Measurements from ENCODE around the gene TRMT6. TPM values are rescaled to one million over a fixed set of nuclear protein-coding genes. Genes with fewer than 3 reads are reported as not detected.

The TRMT6 gene
- total RNA-seq, 1 donor from 2014 or later = 11.9 TPM

DNA sequence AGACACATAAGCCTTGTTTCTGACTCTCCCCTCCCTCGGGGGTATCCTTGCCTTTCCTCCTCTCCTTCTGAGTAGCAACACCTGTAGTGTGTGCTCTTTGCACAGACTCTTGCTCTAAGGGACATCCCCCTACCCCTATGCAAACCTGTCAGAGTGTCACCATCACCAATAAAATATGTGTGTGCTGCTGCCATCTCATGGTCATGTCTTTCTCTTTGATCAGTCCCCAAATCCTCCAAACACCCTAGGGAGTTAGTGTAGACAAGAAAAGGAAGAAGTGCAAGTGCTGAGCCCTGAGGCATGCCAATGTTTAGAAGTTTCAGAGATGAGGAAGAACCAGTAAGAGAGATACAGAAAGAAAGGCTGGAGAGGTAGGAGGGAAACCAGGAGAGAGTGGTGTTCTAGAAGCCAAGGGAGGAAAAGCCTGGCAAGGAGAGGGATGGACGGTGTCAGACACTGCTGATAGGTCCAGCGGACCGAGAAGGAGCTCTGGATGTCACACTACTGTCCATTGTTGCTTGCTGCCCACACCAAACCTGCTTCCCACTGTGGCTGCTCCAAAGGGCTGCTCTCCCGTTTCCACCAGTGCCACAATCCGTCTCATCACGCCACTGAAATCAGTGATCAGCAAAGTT, 16.4 kb downstream of the TRMT6 start:
- TF ChIP-seq, protein P1, sequence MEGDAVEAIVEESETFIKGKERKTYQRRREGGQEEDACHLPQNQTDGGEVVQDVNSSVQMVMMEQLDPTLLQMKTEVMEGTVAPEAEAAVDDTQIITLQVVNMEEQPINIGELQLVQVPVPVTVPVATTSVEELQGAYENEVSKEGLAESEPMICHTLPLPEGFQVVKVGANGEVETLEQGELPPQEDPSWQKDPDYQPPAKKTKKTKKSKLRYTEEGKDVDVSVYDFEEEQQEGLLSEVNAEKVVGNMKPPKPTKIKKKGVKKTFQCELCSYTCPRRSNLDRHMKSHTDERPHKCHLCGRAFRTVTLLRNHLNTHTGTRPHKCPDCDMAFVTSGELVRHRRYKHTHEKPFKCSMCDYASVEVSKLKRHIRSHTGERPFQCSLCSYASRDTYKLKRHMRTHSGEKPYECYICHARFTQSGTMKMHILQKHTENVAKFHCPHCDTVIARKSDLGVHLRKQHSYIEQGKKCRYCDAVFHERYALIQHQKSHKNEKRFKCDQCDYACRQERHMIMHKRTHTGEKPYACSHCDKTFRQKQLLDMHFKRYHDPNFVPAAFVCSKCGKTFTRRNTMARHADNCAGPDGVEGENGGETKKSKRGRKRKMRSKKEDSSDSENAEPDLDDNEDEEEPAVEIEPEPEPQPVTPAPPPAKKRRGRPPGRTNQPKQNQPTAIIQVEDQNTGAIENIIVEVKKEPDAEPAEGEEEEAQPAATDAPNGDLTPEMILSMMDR (conservative IDR thresholded peaks at IDR 0.05) = no peak
- Mint-ChIP-seq H3K9me3 (no peaks in the 10 kb centered on the region), H3K27me3 (peaks cover 32% of the 10 kb centered on the region), H3K4me1 (ENCODE audit: unreplicated experiment) (no peaks in the 10 kb centered on the region), H3K4me3 (no peak overlapping the region), H3K36me3 (no peaks in the 10 kb centered on the region), H3K27ac (no peak overlapping the region)
- no peak for DNase-seq (ENCODE audit: extremely low spot score, unreplicated experiment)

DNA sequence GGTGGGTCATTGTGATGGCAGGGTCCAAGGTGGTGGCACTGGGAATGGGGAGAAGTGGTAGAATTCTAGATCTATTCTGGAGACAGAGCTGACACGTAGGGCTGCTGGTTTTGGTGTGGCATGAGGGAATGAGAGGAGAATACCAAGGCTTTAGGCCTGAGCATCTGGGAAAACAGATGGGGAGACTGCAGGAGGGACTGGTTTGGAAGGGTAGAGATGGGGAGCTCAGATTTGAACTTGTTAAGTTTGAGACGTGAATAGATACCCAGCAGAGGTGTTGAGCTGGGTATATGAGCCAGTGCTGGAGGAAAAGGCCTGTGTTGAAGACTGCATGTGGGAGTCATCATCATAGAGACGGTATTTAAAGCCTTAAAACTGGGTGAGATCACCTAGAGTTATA, 17.5 kb downstream of the TRMT6 start:
- TF ChIP-seq, protein P1 (conservative IDR thresholded peaks at IDR 0.05) = no peak
- no peaks in the 10 kb centered on the region for H3K4me1 Mint-ChIP-seq (ENCODE audit: unreplicated experiment)
- DNase-seq (ENCODE audit: extremely low spot score, unreplicated experiment) = no peak
- no peak overlapping the region for H3K4me3 Mint-ChIP-seq
- H3K27ac Mint-ChIP-seq = no peak overlapping the region
- peaks cover 35% of the 10 kb centered on the region for H3K27me3 Mint-ChIP-seq
- no peaks in the 10 kb centered on the region for H3K9me3 Mint-ChIP-seq
- no peaks in the 10 kb centered on the region for H3K36me3 Mint-ChIP-seq

DNA sequence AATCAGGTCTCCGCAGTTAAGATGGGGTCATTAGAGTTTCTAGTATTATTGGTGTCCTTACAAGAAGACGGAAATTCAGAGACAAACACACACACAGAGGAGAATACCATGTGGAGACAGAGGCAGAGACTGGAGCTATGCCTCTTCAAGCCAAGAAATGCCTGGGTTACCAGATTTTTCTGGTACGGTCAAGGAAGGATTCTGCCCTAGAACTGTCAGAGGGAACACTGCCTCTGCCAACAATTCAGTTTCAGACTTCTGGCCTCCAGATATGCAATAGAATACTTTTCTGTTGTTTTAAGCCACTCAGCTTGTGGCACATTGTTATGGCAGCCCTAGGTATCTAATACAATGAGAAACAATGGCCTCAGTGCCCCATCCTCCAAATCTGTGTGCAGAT, 18.9 kb downstream of the TRMT6 start:
- TF ChIP-seq, protein P1 (conservative IDR thresholded peaks at IDR 0.05) = no peak
- no peaks in the 10 kb centered on the region for H3K36me3 Mint-ChIP-seq
- no peak overlapping the region for H3K4me3 Mint-ChIP-seq
- DNase-seq (ENCODE audit: extremely low spot score, unreplicated experiment) = no peak
- H3K9me3 Mint-ChIP-seq = no peaks in the 10 kb centered on the region
- no peaks in the 10 kb centered on the region for H3K4me1 Mint-ChIP-seq (ENCODE audit: unreplicated experiment)
- peaks cover 38% of the 10 kb centered on the region for H3K27me3 Mint-ChIP-seq
- H3K27ac Mint-ChIP-seq = no peak overlapping the region

DNA sequence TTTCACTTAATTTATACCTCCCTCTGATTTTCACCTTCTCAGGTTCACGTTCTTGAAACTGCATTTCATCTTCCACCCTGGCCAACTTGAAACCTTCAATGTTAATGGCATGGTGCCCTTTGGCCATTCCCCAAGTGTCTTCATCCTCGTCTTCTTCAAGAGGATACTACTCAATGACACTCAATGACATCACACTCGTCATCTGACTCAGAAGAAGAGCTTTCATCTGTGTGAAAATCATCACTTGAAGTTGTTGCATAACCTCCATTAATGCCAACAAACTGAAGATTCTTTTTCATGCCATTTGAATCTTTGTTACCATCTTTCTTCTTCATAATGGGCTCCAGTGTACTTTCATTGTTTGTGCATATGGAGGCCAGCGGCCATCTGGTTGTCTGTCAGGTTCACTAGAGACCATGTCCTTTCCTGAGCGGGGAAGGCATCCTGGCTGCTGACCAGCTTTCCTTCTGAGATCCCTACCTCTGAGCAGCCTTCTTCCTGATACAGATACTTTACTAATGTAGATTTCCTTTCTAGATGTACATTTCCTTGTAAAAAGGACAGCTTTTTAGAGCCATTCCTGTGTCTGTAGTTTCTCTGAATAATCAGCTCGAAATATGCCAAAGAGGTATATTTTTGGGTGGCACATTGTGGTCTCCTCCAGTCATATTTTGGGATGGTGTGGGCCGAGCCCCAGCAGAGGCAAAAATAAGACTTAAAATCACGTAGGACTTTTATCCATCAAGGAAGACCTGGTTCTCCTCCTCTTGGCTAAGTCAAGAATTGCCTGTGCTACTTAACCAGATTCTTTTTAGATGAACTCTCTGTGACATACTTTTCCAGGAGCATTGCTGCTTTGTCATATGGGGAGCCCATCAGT, 21.3 kb downstream of the TRMT6 start:
- Mint-ChIP-seq H3K4me3 (no peak overlapping the region), H3K36me3 (no peaks in the 10 kb centered on the region), H3K4me1 (ENCODE audit: unreplicated experiment) (no peaks in the 10 kb centered on the region), H3K27ac (no peak overlapping the region), H3K27me3 (peaks cover 40% of the 10 kb centered on the region), H3K9me3 (no peaks in the 10 kb centered on the region)
- no peak for DNase-seq (ENCODE audit: extremely low spot score, unreplicated experiment)
- TF ChIP-seq, protein P1 (conservative IDR thresholded peaks at IDR 0.05) = no peak

DNA sequence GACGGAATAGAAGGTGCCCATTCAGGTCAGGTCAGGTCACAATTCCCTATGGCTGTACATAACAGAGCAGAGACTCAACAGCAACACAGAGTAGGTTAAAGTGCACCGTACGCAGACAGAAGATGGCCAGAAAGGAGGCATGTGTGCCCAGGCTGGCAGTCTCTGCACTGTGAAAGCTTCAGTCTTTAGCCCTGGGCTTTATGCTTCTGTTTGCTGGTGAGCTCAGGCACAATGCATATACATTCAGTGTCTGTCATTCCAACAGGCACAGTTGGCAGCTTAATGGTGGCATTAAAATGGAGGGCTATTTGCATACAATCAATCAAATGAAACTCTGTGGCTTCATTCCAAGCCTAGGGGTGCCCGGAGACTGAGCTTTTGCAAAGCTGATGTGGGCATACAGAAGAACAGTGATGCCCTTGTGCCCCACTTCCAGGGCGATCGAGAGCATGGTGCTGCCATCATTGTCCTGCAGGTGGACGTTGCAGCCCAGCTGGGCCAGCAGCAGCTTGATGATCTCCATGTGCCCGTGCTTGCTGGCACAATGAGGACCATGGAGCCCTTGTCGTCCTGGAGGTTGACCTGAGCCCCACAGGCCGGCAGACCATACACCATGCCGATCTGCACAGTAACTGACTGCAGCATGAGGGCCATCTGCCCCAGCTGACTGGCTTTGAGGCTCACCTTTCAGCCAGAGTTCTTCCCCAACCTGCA, 22.4 kb downstream of the TRMT6 start:
- TF ChIP-seq, protein P1 (conservative IDR thresholded peaks at IDR 0.05) = no peak
- no peak overlapping the region for H3K27ac Mint-ChIP-seq
- no peaks in the 10 kb centered on the region for H3K4me1 Mint-ChIP-seq (ENCODE audit: unreplicated experiment)
- no peaks in the 10 kb centered on the region for H3K9me3 Mint-ChIP-seq
- H3K36me3 Mint-ChIP-seq = no peaks in the 10 kb centered on the region
- no peak for DNase-seq (ENCODE audit: extremely low spot score, unreplicated experiment)
- H3K27me3 Mint-ChIP-seq = peaks cover 44% of the 10 kb centered on the region
- no peak overlapping the region for H3K4me3 Mint-ChIP-seq

Measured in type B pancreatic cell (in vitro differentiated cells).